GM12878 (cell line): Measurements from ENCODE around the gene PLVAP. TPM values are rescaled to one million over a fixed set of nuclear protein-coding genes. Genes with fewer than 3 reads are reported as not detected.

Source experiments
- ATAC-seq: fragments of 200-7000 bp; cut with Tn5 transposase; 3 replicates; pipeline ENCODE4 v1.9.1; 2020; ENCODE audit warnings: mild to moderate bottlenecking, moderate library complexity
- BruUV-seq: library from RNA; stranded (reverse); fragments of 400-500 nt; replicated peaks from 2 replicates; lab custom pipeline; 2021; lab: Mats Ljungman, UMichigan
- CTCF ChIA-PET: fragments of 300-600 bp; sonication (Branson Sonifier 250); formaldehyde crosslinking; extraction: SDS; loops from one replicate; lab custom pipeline; 2021; ENCODE audit warnings: inconsistent platforms; lab: Yijun Ruan, JAX
- POLR2A ChIA-PET: fragments of 350-600 bp; formaldehyde crosslinking; extraction: SDS; loops from one replicate; lab custom pipeline; 2021; ENCODE audit warnings: inconsistent platforms; lab: Charles Lee
- RAD21 ChIA-PET: fragments of 300-600 bp; sonication (Branson Sonifier 250); formaldehyde crosslinking; loops from one replicate; lab custom pipeline; 2023; ENCODE audit warnings: antibody characterized with exemption; ENCODE audit not compliant: unreplicated experiment; lab: Charles Lee
- SMC1A ChIA-PET: fragments of 300-600 bp; sonication (Branson Sonifier 250); formaldehyde crosslinking; loops from one replicate; lab custom pipeline; 2023; ENCODE audit not compliant: unreplicated experiment, uncharacterized antibody; lab: Charles Lee
- DNase-seq: peaks from one replicate; pipeline ENCODE4 v3.0.0-alpha.2; 2011; ENCODE audit warnings: low read depth, low spot score
- FAIRE-seq: peaks from 3 replicates; lab custom pipeline; 2011; peaks lifted over from hg19 to GRCh38; lab: Jason Lieb, UNC
- H2AFZ ChIP-seq: 2 replicates; pipeline ENCODE4 v1.6.0; 2011; ENCODE audit warnings: low read depth, low read length, control low read depth; ENCODE audit not compliant: control insufficient read depth
- H3K27ac ChIP-seq: 2 replicates; pipeline ENCODE4 v1.5.1; 2011; ENCODE audit warnings: control low read depth; ENCODE audit not compliant: control insufficient read depth, insufficient read depth
- H3K27me3 ChIP-seq, 2 experiments: replicated peaks in 1 of 2; 2 replicates each; pipeline versions ENCODE4 v1.6.0 to v1.6.1; 2011; ENCODE audit warnings: low read length in 1 of 2; ENCODE audit not compliant: control insufficient read depth in 2 of 2, insufficient read depth in 2 of 2
- H3K36me3 ChIP-seq, 2 experiments: 2 replicates each; pipeline ENCODE4 v1.5.1; 2011; ENCODE audit warnings: low read length in 1 of 2; ENCODE audit not compliant: control insufficient read depth in 2 of 2, insufficient read depth in 2 of 2
- H3K4me1 ChIP-seq: 2 replicates; pipeline ENCODE4 v1.6.1; 2011; ENCODE audit warnings: mild to moderate bottlenecking, low read length, moderate library complexity, mixed read lengths; ENCODE audit not compliant: control insufficient read depth, insufficient read depth
- H3K4me2 ChIP-seq: 2 replicates; pipeline ENCODE4 v1.6.0; 2011; ENCODE audit warnings: control low read depth; ENCODE audit not compliant: control insufficient read depth, insufficient read depth
- H3K4me3 ChIP-seq: fragments of 200-600 bp; sonication (generic); 2 replicates; pipeline ENCODE4 v1.5.1; 2016
- H3K79me2 ChIP-seq: 2 replicates; pipeline ENCODE4 v1.6.0; 2011; ENCODE audit warnings: low read length; ENCODE audit not compliant: control insufficient read depth, insufficient read depth
- H3K9ac ChIP-seq: 2 replicates; pipeline ENCODE4 v1.8.0; 2011; ENCODE audit warnings: low read length, control low read depth, mixed read lengths; ENCODE audit not compliant: control insufficient read depth, insufficient read depth
- H3K9me3 ChIP-seq: replicated peaks from 3 replicates; pipeline ENCODE4 v1.5.1; 2011; ENCODE audit warnings: mild to moderate bottlenecking, low read length; ENCODE audit not compliant: control insufficient read depth, insufficient read depth
- H4K20me1 ChIP-seq: 2 replicates; pipeline ENCODE4 v1.6.0; 2011; ENCODE audit not compliant: control insufficient read depth, insufficient read depth
- PML ChIP-seq: IDR thresholded peaks from 2 replicates; pipeline ENCODE4 v1.6.1; 2012; ENCODE audit warnings: low read length, inconsistent platforms
- SPI1 ChIP-seq: IDR thresholded peaks from 2 replicates; pipeline ENCODE4 v1.6.1; 2011; ENCODE audit warnings: low read depth, mild to moderate bottlenecking, low read length, moderate library complexity, borderline replicate concordance; ENCODE audit not compliant: insufficient read depth
- TAF1 ChIP-seq: IDR thresholded peaks from 2 replicates; pipeline ENCODE4 v1.6.1; 2011; ENCODE audit warnings: mild to moderate bottlenecking, low read depth, low read length, borderline replicate concordance
- WGBS: methylation state at CpG from one replicate; pipeline ENCODE4 v1.1.6; 2016; ENCODE audit warnings: low lambda C conversion rate; ENCODE audit not compliant: insufficient replicate concordance, insufficient coverage; ENCODE audit errors: missing lambda C conversion rate; 5-methylcytosine and 5-hydroxymethylcytosine counted together
- in situ Hi-C: fragments of 300-500 bp; cut with MboI; formaldehyde crosslinking; loops from 9 replicates; pipeline ENCODE4 v1.14.3; 2018; ENCODE audit warnings: mixed read lengths
- intact Hi-C: fragments of 100-400 bp; cut with micrococcal nuclease; formaldehyde crosslinking; loops from one replicate; pipeline ENCODE4 v1.14.2; 2022; ENCODE audit not compliant: unreplicated experiment
- polyA plus RNA-seq, 11 experiments: library from polyadenylated mRNA; depleted of rRNA in 4 of 11; unstranded in 6 of 11; stranded (reverse) in 5 of 11; fragments of >200 nt; fragmentation: Nextera tagmentation in 4 of 11; fragmentation: Illumina TruSeq in 1 of 11; extraction: Ambion mirVana in 4 of 11; extraction: Trizol in 1 of 11; gene quantifications; 1 replicate in 1 of 11; 2 replicates in 10 of 11; pipeline versions ENCODE4 v1.2.1 to v1.2.3, GENCODE V29; 2011 to 2016; ENCODE audit warnings: inconsistent platforms in 2 of 11, missing spikeins in 2 of 11, low read depth in 1 of 11
- total RNA-seq, 4 experiments: library from RNA; depleted of rRNA in 3 of 4; stranded (reverse); fragments of >200 nt in 3 of 4; fragmentation: Illumina TruSeq in 1 of 4; extraction: Trizol in 1 of 4; gene quantifications; 2 replicates each; pipeline versions ENCODE4 v1.2.1 to v1.2.3, GENCODE V29; 2013 to 2021

PLVAP gene
- total and polyA plus RNA-seq, 10 of the 15 experiments (the other 5 are each of a cell fraction or from before 2014, with no cell fraction given): 0.03 to 0.54 (median 0.06) TPM; not detected in 4

- Histone ChIP-seq H3K27me3 (no peaks in the 10 kb centered on the region), H3K4me3 (no peak overlapping the region), H3K79me2 (peaks cover 28% of the 10 kb centered on the region), H2AFZ (no peak overlapping the region), H3K4me2 (no peak overlapping the region), H3K9ac (no peak overlapping the region), H4K20me1 (peaks cover 3% of the 10 kb centered on the region; the same call in 1 of the 2 replicates), H3K4me1 (peaks cover 15% of the 10 kb centered on the region), H3K9me3 (no peaks in the 10 kb centered on the region), H3K36me3 (peaks cover 8 to 13% of the 10 kb centered on the region in 2 experiments; a peak in 3 of 4 replicates), H3K27ac (no peak overlapping the region)
- ChIA-PET RAD21 (no interaction called here), SMC1A (no interaction called here), CTCF (interaction anchor here (0.5 kb wide), 1 partner anchor 403 kb away, joined by 3 read pairs; no protein-coding TSS in a partner anchor), POLR2A (no interaction called here)
- FAIRE-seq: no peak
- no peak for TF ChIP-seq TAF1
- BruUV-seq: no TSS peak
- no peak for ATAC-seq
- intact Hi-C loops: no loop called here
- no peak for DNase-seq
- in situ Hi-C loops: no loop called here
- 90% methylated on average over 20 of the region's 20 CpGs for WGBS
Measured at GRCh38 chr19:17312189-17313113, 64.7 kb downstream of the PLVAP start.

- CTCF ChIA-PET: no interaction called here
- TF ChIP-seq SPI1 (peak; percentile 25; the same call in 1 of the 2 replicates), PML (no peak)
- TF ChIP-seq, all 136 proteins: peak for 1
- H2AFZ ChIP-seq: no peak overlapping the region
- no TSS peak for BruUV-seq
- in situ Hi-C loops: no loop called here
- H3K4me3 ChIP-seq: no peak overlapping the region
- H3K4me2 ChIP-seq: peak overlapping the region; percentile 44; the same call in 1 of the 2 replicates
- H3K36me3 ChIP-seq: peaks cover 8 to 13% of the 10 kb centered on the region in 2 experiments; a peak in 3 of 4 replicates
- ChIA-PET SMC1A (no interaction called here), RAD21 (no interaction called here), POLR2A (no interaction called here)
- H3K4me1 ChIP-seq: peaks cover 15% of the 10 kb centered on the region
- intact Hi-C loops: no loop called here
- peaks cover 3% of the 10 kb centered on the region; the same call in 1 of the 2 replicates for H4K20me1 ChIP-seq
- H3K9ac ChIP-seq: no peak overlapping the region
- peaks cover 29% of the 10 kb centered on the region for H3K79me2 ChIP-seq
- WGBS: 97% methylated on average over 11 of the region's 11 CpGs
- FAIRE-seq: no peak
- no peak overlapping the region for H3K27ac ChIP-seq
- DNase-seq: no peak
- ATAC-seq: no peak
- H3K27me3 ChIP-seq: no peaks in the 10 kb centered on the region
- H3K9me3 ChIP-seq: no peaks in the 10 kb centered on the region
Measured at GRCh38 chr19:17311455-17312188, 65.5 kb downstream of the PLVAP start.
